ENCODE measurements around the gene MAML2. TPM values are rescaled to one million over a fixed set of nuclear protein-coding genes. Genes with fewer than 3 reads are reported as not detected.

Gene MAML2
- total RNA-seq, 1 donor from 2014 or later, result 4.1 TPM

DNA sequence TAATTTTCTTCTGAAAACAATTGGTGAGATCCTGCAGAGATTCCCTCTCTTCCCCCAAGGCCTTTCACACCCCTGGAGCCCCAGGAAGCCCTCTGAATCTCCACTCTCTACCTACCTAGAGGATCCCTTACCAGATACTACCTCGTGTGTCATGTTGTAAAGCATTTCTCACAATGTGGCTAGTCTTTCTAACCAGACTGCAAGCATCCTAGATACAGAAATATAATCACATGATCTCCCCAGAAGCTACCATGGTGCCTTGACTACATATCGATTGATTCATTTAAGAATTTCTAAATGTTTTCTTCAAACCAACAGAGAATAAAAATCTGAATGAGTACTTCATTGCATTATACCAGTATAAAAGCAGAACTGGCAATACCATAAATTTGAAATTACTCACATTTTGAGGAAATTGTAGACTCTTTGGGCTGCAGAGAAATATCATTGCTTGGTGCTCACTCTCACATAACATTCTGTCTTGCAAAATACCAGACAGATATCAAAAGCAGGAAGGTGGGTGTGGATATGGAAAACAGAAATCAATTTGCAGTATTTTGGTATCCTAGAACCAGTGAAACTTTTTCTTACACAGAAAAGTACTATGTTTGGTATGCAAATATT, 113.5 kb downstream of the MAML2 start:
- no peak for ATAC-seq
- intact Hi-C loops (cut with micrococcal nuclease), result no loop called here
- no peak for DNase-seq

DNA sequence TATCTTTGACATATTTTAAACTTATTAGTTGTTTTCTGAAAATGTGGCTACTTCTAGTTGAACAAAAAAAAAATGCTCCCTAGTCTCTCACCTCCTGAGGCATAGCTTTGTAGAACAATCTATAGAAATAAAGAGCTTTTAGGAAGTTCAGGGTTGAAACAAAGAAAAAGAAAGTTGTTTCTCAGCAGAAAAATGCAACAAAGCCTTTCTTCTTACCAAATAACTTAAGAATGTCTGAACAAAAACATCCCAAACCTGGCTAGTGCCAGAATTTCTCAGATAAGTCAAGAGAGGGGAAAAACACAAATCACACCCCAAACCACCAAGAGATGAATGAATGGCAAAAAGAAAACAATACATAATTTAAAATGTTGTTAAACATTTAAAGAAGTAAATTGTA, 114.1 kb downstream of the MAML2 start:
- DNase-seq (no peak), ATAC-seq (no peak)
- intact Hi-C loops (cut with micrococcal nuclease), result no loop called here

DNA sequence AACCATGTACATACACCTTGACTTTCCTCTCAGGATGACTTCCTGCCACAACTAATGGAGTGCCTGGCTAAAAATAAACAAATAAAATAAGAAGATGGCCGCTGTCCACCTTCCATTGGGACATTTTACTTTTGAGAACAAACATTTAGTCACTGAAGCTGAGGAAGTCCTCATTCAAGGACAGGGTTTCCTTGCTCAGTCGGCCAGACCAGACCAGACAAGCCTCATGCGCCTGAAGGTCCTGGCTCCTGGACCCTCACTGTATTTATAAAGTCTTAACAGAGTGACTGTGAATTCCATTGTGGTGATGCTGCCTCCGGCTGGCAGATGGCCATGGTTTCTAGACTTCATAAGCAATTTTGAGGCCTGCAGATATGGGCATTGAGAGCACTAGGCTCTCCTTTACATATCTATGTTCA, 114.5 kb downstream of the MAML2 start:
- peak; percentile 76 for DNase-seq
- intact Hi-C loops (cut with micrococcal nuclease), result no loop called here
- peak; percentile 77 for ATAC-seq

DNA sequence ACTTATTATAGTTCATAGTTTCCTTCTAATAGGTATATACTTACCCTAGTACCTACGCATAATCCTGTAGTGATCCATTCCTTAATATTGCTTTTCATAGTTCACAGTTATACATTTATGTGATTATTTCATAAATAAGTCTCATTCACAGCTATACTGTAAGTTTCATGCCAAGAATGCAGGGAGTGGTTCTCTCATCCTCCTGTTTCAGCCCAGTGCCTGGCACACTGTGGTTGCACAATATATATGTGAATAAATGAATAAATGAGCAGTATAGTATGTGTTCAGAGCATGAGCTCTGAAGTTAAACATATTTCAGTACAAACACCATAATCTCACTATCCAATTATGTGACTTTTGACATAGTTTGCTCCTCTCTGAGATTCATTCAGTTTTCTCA, 115.8 kb downstream of the MAML2 start:
- intact Hi-C loops (cut with micrococcal nuclease), result no loop called here
- no peak for DNase-seq
- no peak for ATAC-seq

DNA sequence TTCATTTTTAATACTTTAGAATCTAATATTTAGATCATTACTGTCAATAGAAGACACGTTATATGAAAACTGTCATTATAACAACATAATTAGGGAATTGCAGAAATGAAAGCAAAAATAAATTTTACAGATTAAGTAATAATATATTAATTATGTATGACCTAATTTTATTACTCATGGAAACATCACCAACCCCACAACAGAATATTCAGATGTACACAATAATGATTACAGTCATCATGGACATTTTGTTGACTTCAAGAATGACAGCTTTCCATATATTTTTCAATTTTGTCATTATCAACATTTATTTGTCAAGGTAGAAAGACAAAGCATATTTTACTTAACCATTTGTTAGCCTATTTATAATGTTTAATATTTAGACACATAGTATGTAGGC, 119.9 kb downstream of the MAML2 start:
- DNase-seq (no peak), ATAC-seq (no peak)
- intact Hi-C loops (cut with micrococcal nuclease), result no loop called here

DNA sequence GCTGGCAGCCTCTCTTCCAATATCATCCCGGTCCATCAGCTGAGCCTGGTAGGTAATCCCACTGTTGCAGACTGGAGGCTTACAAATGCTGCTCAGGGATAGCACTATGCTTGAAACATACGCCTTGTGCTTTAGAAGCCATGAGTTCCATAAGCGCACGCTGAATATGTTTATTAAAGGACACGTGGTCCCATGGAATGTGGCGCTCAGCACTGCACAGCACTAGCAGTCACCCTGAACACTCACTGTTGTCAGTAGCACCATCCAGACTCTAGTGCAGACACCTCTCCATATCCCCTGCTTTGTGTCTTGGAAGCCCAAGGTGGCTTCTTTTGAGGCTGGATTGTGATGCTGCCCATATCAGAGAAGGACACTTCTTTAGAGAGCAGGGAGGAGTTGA, 120.9 kb downstream of the MAML2 start:
- intact Hi-C loops (cut with micrococcal nuclease), result no loop called here

DNA sequence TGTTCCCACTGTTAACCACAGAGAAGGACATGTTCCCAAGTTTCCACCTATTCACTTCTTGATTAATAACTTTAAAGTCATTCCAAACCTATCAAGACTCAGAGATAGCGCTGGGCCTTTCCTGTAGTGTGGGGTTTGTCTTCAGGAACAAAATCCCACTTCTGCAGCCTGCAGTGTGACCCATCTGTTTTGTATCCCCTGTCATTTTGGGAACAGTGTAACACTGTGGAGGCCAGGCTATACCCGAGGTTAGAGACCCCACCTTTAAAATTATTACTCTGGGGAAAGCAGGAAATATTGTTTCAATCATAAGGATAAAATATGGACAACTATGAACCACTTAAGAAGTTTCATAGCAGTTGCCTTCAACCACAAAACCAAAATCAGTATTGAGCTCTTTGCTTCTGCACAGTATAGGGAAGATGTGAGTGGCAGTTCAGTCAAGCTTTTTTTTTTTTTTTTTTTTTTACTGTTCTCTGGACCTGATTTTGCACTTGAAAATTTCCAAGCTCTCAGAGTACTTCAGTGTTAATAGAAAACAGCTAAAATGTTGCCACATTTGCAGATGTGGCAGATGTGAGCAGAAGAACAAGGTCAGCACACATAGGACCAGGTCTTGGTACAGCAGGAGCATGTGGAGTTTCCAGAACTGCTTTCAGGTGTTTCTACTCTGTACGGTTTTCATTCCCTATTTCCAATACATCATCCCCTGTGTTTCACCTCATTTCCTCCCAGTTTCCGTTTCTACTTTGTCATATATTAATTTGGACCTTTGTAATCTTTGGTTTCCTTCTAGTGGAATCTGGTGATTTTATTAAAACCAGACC, 121.5 kb downstream of the MAML2 start:
- DNase-seq, result no peak
- intact Hi-C loops (cut with micrococcal nuclease), result no loop called here
- no peak for ATAC-seq

More for the DNA sequence above, 120.9 kb downstream of the MAML2 start:
- ATAC-seq (no peak), DNase-seq (no peak)

DNA sequence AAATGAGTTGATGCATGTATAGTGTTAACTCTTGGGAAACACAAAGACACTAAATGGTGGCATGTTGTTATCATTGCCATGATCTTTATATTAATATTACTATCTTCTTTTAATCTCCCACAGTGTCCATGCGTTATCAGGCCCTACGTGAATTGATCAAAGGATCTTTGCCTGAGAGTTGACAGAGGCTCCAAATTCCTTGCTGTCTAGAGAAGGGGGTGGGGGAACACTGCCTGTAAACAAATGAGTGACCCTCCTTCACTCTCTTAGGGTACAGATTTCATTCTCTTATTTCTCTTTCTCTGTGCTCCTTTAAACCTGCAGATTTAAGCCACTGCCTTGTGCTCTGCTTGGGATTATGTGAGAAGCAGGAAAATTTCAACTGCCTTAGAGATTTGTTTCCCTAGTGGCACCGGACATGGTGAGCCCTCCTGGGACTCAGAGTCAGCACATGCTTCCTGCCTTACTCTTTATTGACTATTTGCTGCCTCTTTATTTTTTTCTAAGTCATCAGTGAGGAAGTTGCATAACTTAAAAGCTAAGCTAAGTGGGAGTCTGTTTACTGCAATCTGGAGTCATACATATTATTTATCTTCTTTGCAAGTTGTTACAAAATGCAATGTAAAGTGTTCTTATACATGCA, 122.9 kb downstream of the MAML2 start:
- intact Hi-C loops (cut with micrococcal nuclease), result no loop called here
- DNase-seq, result no peak
- ATAC-seq, result peak; percentile 58

DNA sequence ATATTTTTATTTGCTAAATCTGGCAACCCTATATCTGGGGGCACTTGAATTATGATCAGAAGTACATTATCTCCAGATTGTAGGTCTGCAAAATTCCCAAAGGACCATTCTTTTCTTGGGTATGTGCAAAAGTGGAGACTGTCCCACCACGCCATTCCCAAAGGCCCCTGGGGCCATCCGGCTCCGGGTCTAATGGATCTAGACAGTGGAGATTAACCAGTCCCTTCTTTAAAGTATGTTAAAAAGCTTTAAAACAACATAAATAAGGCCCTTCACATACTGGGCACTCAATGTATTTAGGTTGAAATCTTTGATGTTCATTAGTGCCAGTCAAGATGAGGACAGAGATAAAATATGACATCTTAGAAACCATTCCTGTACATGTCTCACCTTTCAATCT, 124.1 kb downstream of the MAML2 start:
- DNase-seq, result no peak
- intact Hi-C loops (cut with micrococcal nuclease), result no loop called here
- no peak for ATAC-seq

DNA sequence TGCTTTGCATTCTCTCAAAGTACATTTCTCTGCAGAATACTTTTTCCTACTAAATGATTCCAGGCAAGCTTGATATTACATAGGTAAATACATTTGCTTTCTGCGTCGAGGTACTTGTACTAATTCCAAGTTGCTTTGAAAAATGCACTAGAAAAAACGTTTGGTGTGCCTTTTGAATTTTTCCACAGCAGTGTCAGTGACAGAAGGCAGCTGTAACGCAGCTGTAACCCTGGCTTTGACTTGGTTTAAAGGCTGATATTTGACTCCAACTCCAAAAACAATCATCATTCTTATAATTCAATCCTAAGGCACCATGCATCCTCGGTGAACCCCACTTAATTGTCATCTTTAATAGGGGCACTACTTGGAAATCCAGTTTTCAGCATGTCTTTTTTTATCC, 125.0 kb downstream of the MAML2 start:
- ATAC-seq, result no peak
- intact Hi-C loops (cut with micrococcal nuclease), result no loop called here
- no peak for DNase-seq

DNA sequence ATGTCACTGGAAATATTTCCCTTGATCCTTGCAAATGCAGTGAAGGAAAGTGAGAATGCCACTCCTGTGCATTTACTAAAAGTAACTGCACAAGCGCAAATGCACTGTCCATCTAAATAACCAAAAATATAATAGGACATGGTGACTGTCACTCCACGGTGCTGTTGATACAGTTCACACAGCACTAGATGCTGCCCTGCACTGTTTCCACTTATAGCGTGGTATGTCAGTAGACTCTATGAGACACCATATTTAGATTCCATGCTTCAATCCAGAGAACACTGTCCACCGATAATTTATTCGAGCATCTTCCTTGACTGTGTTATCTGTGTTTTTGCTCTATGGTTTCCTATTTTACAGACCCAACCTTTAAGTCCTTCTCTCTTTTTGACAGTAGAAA, 125.8 kb downstream of the MAML2 start:
- DNase-seq, result no peak
- ATAC-seq, result peak; percentile 36
- intact Hi-C loops (cut with micrococcal nuclease), result no loop called here

DNA sequence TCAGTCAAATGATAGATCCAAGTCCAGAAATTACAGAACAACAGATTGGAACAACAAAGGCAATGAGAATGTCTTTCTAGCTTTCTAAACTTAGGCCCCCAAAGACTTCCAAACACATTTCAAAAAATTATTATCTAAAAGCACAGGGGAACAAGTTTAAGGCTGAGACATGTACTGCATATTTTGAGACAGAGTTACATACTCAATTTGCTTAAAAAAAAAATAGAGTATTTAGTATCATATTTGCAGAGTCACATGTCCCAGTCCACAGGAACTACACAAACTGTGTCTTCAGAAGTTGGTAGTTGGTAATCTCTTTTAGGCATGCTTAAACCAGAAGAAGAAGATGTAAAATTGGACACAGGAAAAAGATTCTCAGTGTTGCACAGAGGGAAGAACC, 127.2 kb downstream of the MAML2 start:
- no peak for DNase-seq
- intact Hi-C loops (cut with micrococcal nuclease), result no loop called here
- no peak for ATAC-seq

DNA sequence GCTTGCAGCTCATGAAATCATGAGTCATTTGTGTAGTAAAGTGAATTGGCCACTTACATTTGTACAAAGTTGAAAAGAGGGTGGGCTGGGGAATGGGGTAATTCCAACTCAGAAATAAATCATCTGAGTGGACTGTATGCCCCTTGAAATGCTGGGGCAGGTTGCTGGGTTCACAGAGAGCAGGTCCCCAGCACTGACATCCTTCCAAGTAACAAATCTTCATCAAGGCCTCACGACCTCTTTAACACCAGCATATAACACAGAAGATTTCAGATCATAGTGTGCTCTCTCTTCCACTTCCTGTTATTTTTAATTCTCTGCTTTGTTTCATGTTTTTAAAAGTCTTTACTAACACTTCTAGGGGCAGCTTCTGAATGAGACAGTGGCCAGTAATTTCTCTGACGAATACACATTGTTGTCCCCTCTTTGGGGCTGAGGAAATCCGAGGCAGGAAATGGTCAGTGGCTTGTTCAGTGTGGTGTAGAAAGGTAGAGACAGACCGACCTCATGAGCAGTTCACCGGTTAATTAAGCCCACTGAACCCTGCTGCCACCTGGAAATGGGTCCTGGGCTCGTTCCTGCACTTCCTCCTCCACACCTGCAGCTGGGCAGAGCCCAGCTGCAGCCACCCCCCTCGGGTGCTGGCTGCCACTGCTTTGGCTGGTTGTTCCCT, 127.7 kb downstream of the MAML2 start:
- no peak for DNase-seq
- intact Hi-C loops (cut with micrococcal nuclease), result no loop called here

DNA sequence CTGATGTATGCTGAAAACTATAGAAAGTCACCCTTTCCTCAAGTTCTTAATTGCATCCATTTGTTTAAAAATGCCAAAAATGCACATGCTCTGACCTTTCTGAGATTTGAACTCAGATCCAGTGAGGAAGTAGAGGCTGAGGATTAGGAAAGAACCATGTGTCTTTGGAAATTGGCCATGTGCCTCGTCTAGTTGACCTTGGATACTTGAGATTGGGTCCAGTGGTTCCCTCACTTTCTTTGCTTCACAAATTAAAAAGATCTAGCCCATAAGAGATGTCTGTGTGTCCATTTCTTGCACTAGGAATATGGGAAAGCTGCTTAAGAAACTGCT, 128.3 kb downstream of the MAML2 start:
- DNase-seq (no peak), ATAC-seq (no peak)
- intact Hi-C loops (cut with micrococcal nuclease), result no loop called here

More for the DNA sequence above, 127.7 kb downstream of the MAML2 start:
- ATAC-seq, result peak; percentile 27

DNA sequence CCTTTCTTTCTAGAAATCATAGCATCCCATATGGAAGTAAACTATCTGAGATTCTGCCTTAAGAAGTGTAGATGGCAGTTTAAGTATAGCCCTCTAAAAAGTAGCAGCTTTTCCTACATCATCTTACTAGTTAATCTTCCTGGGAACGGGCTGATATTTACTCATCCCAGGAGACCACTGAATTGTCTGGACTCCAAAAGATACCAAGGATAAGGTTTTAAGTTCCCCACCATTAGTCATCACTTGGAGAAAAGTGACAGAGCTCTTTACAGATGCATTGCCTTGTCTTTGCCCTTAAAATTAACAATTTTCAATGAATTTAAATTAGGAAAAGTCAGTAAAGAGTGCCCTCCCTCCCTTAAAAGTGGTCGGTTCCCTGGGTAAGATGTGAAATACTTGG, 129.5 kb downstream of the MAML2 start:
- intact Hi-C loops (cut with micrococcal nuclease), result no loop called here
- no peak for DNase-seq
- peak; percentile 68 for ATAC-seq

DNA sequence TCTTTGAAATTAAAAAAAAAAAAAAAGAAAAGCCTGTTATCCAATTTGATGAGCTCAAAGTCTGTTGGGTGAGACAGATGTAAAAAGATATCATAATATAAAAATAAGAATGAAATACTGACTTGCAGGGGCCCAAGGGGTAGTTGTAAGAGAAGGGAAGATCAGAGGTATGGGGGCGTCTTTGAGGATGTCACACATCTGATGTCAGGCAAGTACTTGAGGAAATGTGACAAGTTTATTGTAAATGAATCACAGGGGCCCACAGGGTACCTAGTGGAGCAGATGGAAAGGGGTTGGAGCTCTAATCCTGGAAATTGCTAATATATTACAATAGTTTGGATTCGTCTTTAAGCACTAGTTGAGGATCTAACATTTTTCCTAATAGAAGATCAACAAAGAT, 131.6 kb downstream of the MAML2 start:
- ATAC-seq, result no peak
- no peak for DNase-seq
- intact Hi-C loops (cut with micrococcal nuclease), result no loop called here

DNA sequence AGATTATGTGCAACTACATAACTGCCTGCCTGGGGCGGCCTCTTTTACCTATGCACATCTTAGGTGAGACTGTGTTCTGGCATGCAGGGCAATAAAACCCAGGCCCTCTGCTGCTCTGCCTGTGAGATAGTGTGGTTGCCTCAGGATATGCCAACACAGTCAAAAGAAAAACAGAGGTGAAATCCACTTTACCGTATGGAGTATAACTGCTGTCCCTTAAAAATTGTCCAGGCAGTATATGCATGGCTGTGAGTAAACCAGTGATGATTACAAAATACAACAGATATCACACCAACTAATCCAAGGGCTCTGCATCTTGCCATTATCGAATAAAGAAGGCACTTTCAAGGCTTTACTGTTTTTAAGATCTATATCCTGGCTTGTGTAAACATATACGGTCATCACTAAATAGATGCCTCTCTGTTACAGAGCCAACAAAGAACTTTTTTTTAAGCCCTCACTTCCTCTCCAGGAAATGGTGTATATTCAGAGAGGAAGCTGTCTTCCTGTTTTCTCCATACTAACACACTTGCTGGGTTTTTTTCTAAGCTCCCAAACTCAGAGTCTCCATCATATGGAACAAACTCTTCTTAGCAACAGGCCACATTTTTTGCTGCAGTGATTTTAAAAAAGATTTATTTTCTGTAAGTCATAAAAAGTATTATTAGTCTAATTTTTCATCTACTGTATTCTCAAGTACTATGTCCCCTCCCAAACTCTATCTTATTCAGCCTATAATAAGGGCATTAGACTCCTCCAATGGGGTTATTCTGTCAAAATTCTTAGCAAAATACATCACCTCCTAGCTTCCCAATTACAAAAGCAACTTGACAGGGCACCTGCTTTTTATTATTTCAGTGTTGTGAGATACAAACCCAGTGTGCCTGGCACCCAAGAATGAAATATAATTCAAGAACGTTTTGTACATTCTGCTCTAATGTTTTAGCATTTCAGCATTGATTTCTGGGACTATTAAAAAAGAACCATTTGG, 135.2 kb downstream of the MAML2 start:
- intact Hi-C loops (cut with micrococcal nuclease), result no loop called here
- ATAC-seq, result peak; percentile 64
- DNase-seq, result no peak

DNA sequence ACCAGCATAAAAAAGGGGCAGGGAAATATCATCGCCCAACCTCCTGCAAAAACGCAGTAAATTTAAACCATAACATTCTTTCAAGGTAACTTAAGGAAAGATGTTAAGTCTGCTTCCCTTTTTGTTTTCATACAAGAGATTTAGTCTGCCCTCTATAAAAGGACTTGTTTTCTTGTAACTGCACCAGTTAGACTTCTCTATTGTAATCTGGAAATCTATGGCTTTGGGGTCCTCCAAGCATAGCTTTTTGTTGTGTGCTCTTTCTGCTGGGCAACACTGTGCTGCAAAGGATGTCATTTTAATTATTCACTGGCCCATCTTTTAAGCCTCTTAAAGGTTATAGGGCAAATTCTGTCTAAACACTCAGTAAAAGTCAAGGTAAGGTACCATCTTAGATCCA, 136.0 kb downstream of the MAML2 start:
- intact Hi-C loops (cut with micrococcal nuclease), result no loop called here
- ATAC-seq (no peak), DNase-seq (no peak)

DNA sequence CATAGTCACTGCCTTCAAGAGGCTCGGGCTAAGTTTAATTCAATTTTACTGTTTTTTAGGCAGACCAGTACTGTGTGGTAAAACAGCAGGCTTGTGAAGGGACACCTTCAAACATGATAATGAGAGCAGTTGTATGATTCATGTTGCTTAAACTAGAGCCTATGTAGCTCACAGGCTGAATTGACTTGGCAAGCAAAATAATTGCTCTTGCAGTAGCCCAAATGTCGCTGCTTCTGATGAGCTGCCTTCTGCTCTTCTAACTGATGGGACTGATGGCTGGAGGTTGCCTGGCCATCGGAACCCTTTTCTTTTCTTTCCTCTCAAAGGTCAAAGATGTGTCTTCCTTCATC, 137.6 kb downstream of the MAML2 start:
- ATAC-seq (peak; percentile 64), DNase-seq (no peak)
- intact Hi-C loops (cut with micrococcal nuclease), result no loop called here

All from left ventricle myocardium superior (tissue), 1 donor.